Osteoblast (primary cell): ENCODE results near the gene ASB2. TPM values are rescaled to one million over a fixed set of nuclear protein-coding genes. Genes with fewer than 3 reads are reported as not detected.
A peak's percentile ranks its signal among the peaks of the same experiment; 100 is the strongest.

Experiments used
- DNase-seq: peaks from one replicate; pipeline ENCODE4 v3.0.0; 2011; ENCODE audit warnings: low spot score, mixed read lengths; ENCODE audit not compliant: insufficient read length; ENCODE audit errors: missing footprints
- H2AFZ ChIP-seq: 2 replicates; pipeline ENCODE4 v1.6.0; 2011; ENCODE audit warnings: mild to moderate bottlenecking, low read length
- H3K27ac ChIP-seq: 2 replicates; pipeline ENCODE4 v1.5.1; 2011; ENCODE audit warnings: mild to moderate bottlenecking, low read depth, low read length, moderate library complexity
- H3K27me3 ChIP-seq: 2 replicates; pipeline ENCODE4 v1.6.0; 2012; ENCODE audit warnings: mild to moderate bottlenecking, control low read depth, inconsistent platforms, low read length, moderate library complexity; ENCODE audit not compliant: insufficient read depth
- H3K36me3 ChIP-seq: 2 replicates; pipeline ENCODE4 v1.5.1; 2011; ENCODE audit warnings: mild to moderate bottlenecking, low read length, control low read depth, moderate library complexity; ENCODE audit not compliant: insufficient read depth
- H3K4me1 ChIP-seq: 2 replicates; pipeline ENCODE4 v1.5.1; 2011; ENCODE audit warnings: mild to moderate bottlenecking, low read length, control low read depth, moderate library complexity; ENCODE audit not compliant: insufficient read depth
- H3K4me2 ChIP-seq: 2 replicates; pipeline ENCODE4 v1.6.0; 2011; ENCODE audit warnings: mild to moderate bottlenecking, low read length; ENCODE audit not compliant: insufficient read depth
- H3K4me3 ChIP-seq: fragments of 200-600 bp; sonication (generic); 3 replicates; pipeline ENCODE4 v1.5.1; 2012; ENCODE audit warnings: mild to moderate bottlenecking, low read length, inconsistent platforms; ENCODE audit not compliant: insufficient read depth
- H3K79me2 ChIP-seq: 2 replicates; pipeline ENCODE4 v1.6.0; 2012; ENCODE audit warnings: mild to moderate bottlenecking, low read length, control low read depth, inconsistent platforms; ENCODE audit not compliant: insufficient read depth
- H3K9me3 ChIP-seq: 2 replicates; pipeline ENCODE4 v1.5.1; 2011; ENCODE audit warnings: low read depth, low read length, control low read depth
- H4K20me1 ChIP-seq: 2 replicates; pipeline ENCODE4 v1.6.0; 2012; ENCODE audit warnings: mild to moderate bottlenecking, low read length, control low read depth; ENCODE audit not compliant: insufficient read depth
- CTCF ChIP-seq: IDR thresholded peaks from 2 replicates; pipeline ENCODE4 v1.5.1; 2011; ENCODE audit warnings: mild to moderate bottlenecking, low read depth, low read length, moderate library complexity; ENCODE audit errors: extremely low read depth
- total RNA-seq: library from RNA; depleted of rRNA; stranded (reverse); fragments of >200 nt; gene quantifications from 2 replicates; pipeline ENCODE4 v1.2.3, GENCODE V29; 2012

ASB2 gene
- total RNA-seq, 1 donor: 1.1 TPM

- no peak for DNase-seq
- Histone ChIP-seq H3K36me3 (no peaks in the 10 kb centered on the region), H3K4me3 (no peak overlapping the region), H3K4me1 (no peaks in the 10 kb centered on the region), H3K9me3 (no peaks in the 10 kb centered on the region), H3K79me2 (no peaks in the 10 kb centered on the region), H3K27ac (no peak overlapping the region), H3K27me3 (peaks cover 4% of the 10 kb centered on the region), H3K4me2 (no peak overlapping the region), H2AFZ (no peak overlapping the region), H4K20me1 (no peaks in the 10 kb centered on the region)
- no peak for TF ChIP-seq CTCF
Observed at GRCh38 chr14:93951635-93952540, 24.5 kb downstream of the ASB2 start.

- TF ChIP-seq CTCF: no peak
- H3K27ac ChIP-seq: no peak overlapping the region
- H3K9me3 ChIP-seq: no peaks in the 10 kb centered on the region
- H3K4me3 ChIP-seq: no peak overlapping the region
- no peaks in the 10 kb centered on the region for H4K20me1 ChIP-seq
- peaks cover 4% of the 10 kb centered on the region for H3K27me3 ChIP-seq
- H3K79me2 ChIP-seq: no peaks in the 10 kb centered on the region
- DNase-seq: no peak
- no peak overlapping the region for H3K4me2 ChIP-seq
- no peaks in the 10 kb centered on the region for H3K36me3 ChIP-seq
- no peak overlapping the region for H2AFZ ChIP-seq
- H3K4me1 ChIP-seq: no peaks in the 10 kb centered on the region
Observed at GRCh38 chr14:93950948-93951634, 25.3 kb downstream of the ASB2 start.

- H3K4me2 ChIP-seq: no peak overlapping the region
- TF ChIP-seq CTCF: no peak
- no peak overlapping the region for H3K27ac ChIP-seq
- H4K20me1 ChIP-seq: no peaks in the 10 kb centered on the region
- peak; percentile 61 for DNase-seq
- H3K4me3 ChIP-seq: no peak overlapping the region
- H3K79me2 ChIP-seq: no peaks in the 10 kb centered on the region
- no peaks in the 10 kb centered on the region for H3K36me3 ChIP-seq
- no peaks in the 10 kb centered on the region for H3K4me1 ChIP-seq
- peaks cover 4% of the 10 kb centered on the region for H3K27me3 ChIP-seq
- H2AFZ ChIP-seq: no peak overlapping the region
- no peaks in the 10 kb centered on the region for H3K9me3 ChIP-seq
Observed at GRCh38 chr14:93949511-93950075, 26.8 kb downstream of the ASB2 start.

GRCh38 chr14:93947282-93947681 lies 29.1 kb downstream of the ASB2 start:
- H3K27ac ChIP-seq: no peak overlapping the region
- H3K4me1 ChIP-seq: no peaks in the 10 kb centered on the region
- no peak for DNase-seq
- H3K4me2 ChIP-seq: no peak overlapping the region
- H3K4me3 ChIP-seq: no peak overlapping the region
- H3K79me2 ChIP-seq: no peaks in the 10 kb centered on the region
- H2AFZ ChIP-seq: no peak overlapping the region
- H3K9me3 ChIP-seq: no peaks in the 10 kb centered on the region
- H4K20me1 ChIP-seq: no peaks in the 10 kb centered on the region
- TF ChIP-seq CTCF: no peak
- no peaks in the 10 kb centered on the region for H3K36me3 ChIP-seq
- H3K27me3 ChIP-seq: peaks cover 6% of the 10 kb centered on the region
